HL-60/S4 (cell line): ENCODE measurements around the gene TMPRSS7.
"Not testable (repeated sequence)": the region's sequence is repeated elsewhere in the genome, so short reads cannot be mapped to it uniquely, and the experiment has no call there.

Experiments used
- in situ Hi-C: fragments of 300-500 bp; cut with MboI; formaldehyde crosslinking; loops from 2 replicates; pipeline ENCODE4 v1.14.3; 2022; ENCODE audit warnings: low sequenced_read_pairs

Gene TMPRSS7

DNA sequence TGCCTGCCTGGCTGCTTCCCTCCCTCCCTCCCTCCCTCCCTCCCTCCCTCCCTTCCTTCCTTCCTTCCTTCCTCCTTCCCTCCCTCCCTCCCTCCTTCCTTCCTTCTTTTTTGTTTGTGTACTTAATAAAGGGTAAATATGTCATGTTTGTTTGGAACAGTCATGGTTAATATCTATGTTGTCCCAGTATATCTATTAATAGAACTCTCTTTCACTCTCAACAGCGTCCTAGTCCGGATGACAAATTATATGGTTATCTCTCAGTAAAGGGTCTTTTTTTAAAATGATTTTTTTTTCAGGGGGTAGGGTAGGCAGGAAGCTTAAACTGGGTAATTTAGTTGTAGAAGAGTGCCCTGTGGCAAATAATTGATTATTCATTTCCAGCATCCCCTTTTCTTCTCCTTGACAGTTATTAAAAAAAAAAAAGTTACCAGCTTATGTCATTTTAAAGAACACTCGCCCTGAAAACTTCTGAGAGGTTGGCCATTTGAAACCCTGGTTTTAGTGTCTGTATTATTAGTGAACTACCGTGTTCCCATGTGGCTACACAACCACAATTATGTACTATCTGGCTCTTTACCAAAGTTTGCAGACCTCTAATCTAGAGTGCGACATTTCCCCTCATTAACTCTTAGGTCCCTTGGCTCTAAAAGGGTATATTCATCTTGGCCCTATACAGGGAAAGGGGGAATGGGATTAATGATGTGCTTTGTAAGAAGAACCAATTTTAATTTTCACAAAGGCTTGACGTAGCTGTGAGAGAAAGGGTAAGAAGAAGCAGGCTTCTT is 22.1 kb upstream of the TMPRSS7 start:
- in situ Hi-C loops, result no loop called here

DNA sequence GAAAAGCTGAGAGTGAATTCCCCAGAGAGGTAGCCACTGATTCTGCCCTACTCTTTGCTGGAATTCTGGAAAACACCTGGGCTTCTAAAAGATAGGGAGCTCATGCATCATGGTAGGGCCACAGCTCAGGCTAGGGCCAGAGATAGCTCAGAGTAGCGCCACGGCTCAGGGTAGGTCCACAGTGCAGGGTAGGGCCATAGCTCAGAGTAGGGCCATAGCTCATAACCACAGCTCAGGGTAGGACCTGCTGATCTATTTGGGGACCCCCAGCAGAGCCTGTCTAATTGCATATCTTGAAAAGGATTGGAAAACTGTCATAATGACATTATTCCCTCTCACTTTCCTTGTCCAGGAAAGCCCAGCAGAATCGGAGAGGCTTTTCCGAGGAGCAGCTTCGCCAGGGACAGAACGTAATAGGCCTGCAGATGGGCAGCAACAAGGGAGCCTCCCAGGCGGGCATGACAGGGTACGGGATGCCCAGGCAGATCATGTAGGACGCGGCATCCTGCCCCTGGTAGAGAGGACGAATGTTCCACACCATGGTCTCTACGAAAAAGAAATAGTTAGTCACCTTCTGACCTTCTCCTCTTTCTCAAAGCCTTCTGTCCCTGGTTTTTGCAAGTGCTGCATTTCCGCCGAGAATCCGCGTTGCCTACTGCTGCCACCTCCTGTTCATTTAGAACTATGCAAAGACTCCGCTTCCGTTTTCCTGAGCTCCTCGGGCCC is 21.3 kb upstream of the TMPRSS7 start:
- in situ Hi-C loops, result no loop called here

DNA sequence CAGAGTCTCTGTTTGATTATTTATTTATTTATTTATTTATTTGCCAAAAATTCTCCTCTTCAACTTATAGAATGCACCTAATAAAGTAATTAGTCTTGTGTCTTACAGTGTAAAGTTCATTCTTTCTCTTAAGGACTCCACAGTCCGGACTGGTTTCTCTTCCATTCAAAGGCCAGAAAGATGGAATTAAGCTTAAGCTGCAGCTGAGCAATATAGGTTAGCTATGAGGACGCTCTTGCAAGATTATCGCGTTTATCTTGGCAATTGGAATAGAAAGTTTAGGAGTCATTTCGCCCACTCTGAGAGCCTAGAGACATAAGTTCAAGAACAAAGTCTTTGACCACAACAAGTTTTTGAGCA is 20.8 kb upstream of the TMPRSS7 start:
- in situ Hi-C loops, result no loop called here

DNA sequence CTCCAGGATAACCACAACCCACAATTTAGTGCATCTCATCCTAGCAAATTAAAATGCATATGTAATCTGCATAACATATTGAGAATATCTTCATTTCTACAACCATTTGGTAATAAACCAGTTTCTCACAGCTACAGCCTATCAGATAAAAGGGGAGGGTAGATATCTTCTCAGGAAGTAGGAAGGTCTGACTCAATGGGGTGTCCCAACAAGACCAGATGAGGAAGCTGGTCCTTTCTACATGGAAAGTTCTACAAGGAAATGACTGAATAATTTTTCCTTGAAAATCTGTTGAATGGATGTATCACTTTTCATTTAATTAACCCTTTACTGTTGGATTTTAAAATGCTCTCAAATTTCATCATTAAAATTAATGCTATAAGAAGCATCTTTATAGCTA is 17.4 kb upstream of the TMPRSS7 start:
- in situ Hi-C loops, result no loop called here

DNA sequence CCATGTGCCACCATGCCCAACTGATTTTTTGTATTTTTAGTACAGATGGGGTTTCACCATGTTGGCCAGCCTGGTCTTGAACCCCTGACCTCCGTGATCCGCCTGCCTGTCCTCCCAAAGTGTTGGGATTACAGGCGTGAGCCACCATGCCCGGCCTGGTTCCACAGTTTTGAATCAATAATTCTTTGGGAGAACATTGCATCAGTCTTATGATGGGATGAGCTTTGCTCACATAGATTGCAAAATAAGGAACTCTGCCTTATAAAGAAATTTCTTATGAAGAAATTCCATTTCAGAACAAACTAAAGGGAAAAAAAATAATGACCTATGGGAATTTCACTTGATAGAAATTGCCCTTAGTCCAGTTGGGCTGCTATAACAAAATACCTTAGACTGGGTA is 15.8 kb upstream of the TMPRSS7 start:
- in situ Hi-C loops, result no loop called here

DNA sequence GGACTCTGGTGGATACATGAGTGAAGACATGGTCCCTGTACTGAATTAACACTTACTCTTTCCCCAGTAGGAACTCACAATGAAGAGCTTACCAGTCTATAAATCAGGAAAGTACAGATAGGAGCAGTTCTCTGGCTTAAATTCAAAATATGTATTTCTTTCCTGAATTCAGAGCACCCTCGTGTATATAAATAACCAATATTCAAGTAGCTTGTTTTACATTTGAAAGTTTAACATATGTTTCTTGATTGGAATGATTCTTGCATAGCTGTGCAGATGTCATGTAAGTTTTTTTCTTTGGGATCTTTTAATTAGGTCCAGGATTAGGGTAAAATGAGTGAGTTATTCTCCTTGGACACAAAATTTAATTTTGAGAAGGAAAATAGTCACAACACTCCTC is 14.8 kb upstream of the TMPRSS7 start:
- in situ Hi-C loops, result no loop called here

DNA sequence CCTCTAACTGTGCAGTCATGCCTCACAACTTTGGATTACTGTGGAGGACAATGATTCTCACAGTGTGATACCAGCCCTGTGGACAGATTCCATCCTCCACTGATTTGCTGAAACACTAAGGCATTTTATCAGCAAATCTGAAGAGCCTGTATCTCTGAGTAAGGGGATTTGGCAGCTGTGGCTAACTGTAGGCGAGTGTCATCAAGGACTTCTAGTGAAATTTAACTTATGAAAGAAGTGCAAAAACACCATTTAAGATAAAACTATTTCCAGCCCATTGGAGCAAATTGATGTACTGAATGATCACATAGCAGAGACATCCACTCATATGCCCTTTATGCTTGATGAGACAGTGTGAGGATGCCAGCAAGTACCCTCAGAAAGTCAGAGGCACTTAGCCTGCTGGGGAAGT is 13.9 kb upstream of the TMPRSS7 start:
- in situ Hi-C loops, result no loop called here

DNA sequence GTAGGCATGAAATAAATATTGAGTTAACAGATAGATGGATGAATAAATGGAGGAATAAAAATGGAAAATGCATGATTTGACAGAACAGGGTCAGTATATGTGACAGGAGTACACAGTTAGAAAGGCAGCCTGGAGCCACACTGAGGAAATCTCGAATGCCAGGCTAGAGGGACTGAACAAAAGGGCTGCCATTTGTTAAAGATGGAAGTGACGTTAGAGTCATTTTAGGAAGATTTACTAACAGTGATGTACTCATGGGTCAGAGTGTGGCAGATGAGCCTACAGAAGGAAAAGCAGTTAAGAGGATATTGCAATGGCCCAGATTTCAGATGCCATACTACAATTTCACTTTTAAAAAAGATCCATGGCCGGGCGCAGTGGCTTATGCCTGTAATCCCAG is 7.4 kb upstream of the TMPRSS7 start:
- in situ Hi-C loops, result no loop called here

DNA sequence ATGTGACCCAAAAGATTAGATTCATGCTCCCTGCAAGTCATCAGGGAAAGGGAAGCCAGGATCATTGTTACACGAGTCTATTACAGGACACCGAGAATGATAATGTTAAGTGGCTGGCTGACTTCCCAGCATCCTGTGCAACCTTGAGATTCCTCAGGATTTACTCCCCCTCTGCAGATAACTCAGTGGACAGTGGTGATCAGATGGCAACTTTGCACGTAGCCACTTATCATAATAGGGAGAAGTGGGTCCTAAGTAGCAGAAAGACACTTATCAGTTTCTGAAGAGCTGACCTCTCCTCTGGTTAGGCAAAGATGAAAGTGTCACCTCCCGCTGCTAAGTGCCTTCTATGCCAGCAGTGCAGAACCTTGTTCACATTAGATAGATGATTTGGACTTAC is 6.7 kb upstream of the TMPRSS7 start:
- in situ Hi-C loops, result no loop called here

DNA sequence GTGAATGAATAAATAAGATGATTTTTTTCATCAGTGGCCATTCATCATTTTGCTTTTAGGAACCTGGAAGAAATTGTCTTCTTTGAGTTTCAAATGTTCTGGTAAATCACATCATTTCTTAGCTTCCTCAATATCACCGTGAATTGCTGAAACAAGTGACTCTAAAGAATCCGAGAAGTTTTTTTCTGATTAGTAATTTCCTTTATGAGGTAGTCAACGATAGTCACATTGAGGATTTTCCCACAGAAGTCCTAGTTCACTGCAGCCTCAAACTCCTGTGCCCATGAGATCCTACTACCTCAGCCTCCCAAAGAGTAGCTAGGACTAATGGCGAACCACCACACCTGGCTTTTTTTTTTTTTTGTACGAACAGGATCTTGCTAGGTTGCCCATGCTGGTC is 3.6 kb upstream of the TMPRSS7 start:
- in situ Hi-C loops, result no loop called here

DNA sequence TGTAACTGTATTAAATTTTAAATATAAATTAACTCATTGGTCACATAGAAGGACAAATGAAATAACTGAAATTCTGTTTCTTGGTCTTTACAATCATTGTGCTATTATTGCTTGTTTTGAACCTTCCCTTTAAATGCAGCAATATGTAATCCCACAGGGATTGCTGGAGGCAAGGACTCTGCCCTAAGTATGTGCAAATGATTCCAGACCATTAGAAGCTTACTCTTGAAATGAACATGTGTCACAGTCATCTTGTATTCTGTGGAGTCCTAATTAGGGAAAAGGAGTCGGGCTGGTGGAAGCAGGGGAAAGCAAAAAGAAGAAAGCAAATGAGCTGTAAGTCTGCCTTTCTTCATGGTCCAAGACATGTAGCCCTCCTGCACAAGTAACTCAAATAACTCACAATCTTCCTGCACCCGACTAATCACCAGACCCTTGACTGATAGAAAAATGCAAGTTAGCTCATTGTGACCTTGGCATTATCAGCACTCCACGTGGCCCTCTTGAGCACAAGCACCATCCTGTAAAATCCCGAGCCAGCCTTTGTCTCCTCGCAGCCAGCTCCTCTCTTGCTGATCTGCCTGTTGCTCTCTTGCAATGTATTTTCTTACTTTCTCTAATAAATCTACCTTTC is 2.3 kb upstream of the TMPRSS7 start:
- in situ Hi-C loops, result no loop called here

DNA sequence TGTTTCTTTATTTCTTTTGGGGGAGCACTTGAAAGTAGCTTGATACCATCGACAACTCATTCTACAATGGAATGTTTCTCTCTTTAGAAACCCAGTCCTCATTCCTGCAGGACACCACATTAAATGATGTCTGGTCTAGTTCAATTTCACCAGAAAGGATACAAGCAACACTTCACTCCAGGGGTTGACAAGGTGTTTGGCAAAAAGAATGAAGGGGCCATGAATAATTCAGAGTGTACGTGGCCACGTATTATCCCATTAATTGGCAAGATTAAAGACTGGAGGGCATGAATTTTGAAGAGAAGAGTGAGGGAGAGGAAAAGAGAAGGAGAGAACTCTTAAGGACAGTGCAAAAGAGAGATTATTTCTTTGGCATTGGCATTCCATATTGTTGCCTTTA is 705 bp downstream of the TMPRSS7 start:
- in situ Hi-C loops, result no loop called here

DNA sequence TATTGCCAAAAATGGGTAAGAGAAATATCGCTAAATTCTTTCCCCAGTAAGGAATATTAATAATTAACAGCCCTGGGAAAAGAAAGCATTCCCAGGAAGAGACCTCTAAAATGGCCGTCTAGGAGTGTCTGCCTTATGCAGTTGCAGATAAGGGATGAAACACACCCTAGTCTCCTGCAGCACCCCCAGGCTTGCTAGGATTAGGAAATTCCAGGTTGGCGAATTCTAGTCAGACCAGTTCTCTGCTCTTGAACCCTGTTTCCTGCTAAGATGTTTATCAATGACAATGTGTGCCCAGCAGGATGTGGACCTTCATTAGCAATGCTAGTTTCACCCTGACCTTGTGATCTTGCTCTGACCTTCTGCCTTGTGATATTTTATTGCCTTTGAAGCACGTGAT is 2.7 kb downstream of the TMPRSS7 start:
- in situ Hi-C loops, result not testable (repeated sequence)

DNA sequence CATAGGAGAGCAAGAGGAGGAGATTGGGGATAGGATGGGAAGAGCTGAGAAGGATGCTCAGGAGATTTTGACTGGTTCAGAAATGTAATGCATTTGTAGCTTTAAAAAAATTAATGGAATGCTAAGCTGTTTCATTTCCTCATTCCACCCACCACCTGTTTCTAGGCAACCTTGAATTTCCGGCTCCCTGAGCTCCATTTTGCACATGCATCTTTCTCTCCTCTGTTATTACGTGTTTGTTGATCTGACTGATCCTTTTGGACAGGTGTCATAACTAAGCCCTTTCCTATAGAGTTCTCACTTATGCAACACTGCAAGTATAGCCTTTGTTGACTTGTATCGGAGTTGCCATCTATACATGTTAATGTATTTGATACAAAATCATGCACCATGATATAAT is 4.3 kb downstream of the TMPRSS7 start:
- in situ Hi-C loops, result no loop called here

DNA sequence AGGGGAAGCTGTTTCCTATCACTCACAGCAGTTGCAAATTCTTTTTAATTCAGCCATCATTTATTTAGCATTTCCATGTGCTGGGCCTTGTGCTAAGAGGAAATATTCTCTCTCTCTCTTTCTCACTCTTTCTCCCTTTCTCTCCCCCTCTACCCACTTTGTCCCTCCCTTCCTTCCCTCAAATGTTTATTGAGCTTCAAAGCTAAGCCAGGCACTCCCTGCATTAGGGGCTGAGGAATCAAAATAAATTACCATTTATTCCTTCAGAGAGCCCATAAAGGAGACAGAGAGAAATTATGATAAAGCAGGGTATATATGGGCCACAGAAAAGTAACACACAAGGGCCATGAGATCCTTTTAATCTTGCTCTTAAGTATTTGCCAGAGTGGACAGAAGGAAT is 6.8 kb downstream of the TMPRSS7 start:
- in situ Hi-C loops, result no loop called here

DNA sequence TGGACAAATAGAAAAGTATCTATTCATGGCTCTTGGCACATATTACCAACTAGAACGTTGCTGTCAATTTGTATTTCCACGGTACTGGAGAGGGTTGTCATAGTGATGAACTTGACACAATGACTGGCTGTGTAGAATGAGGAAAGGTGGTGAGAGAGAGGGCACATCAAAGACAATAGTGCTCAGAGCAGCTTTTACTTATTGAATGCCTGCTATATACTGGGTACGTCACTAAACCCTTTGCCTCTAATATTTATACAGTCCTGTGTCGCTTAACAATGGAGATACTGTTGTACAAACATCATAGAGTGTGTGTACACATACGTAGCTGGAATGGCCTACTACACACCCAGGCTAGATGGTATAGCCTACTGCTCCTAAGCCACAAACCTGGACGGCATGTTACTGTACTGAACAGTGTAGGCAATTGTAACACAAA is 8.3 kb downstream of the TMPRSS7 start:
- in situ Hi-C loops, result no loop called here

DNA sequence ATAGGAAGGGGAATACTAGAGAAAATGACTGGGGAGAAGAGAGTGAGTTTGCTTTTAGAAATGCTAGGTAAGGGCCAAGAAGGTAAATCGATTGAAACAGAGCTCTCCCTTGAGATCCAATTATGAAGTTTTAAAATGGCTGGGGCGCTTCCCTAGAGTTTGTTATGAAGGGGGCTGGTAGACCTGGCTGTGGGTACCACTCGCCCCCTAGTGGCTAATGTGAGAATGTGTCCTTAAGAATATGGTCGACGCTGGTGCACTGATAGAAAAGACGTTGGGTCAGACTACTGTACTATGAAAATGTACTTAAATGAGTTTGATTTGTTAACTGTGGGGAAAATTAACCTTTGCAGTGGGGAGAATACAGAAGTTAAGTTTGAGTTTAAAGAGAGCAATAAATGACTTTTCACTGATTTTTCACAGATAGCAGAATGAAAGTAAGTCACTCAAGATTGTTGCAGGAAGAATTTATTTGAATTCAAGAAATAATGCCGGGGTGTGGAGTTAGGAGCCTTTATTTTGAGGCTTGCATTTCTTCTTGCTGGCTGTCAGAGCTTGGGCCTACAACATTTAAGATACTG is 9.2 kb downstream of the TMPRSS7 start:
- in situ Hi-C loops, result no loop called here

DNA sequence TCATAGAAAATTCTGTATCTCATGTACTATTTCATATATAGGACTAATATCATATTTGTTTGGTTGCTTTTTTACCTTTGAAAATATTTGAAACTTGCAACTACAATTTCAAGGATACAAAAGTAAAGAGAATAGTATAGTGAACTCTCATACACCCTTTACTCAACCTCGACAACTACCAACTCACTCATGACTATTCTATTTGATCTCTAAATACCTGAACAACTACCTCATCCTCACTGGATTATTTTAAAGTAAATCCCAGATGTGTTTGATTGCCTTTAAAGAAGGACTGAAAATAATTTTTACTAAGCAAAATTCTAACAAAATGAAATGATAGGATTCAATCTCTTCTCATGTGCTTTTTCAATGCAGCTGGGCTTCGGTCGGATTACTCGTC is 12.1 kb downstream of the TMPRSS7 start:
- in situ Hi-C loops, result no loop called here

DNA sequence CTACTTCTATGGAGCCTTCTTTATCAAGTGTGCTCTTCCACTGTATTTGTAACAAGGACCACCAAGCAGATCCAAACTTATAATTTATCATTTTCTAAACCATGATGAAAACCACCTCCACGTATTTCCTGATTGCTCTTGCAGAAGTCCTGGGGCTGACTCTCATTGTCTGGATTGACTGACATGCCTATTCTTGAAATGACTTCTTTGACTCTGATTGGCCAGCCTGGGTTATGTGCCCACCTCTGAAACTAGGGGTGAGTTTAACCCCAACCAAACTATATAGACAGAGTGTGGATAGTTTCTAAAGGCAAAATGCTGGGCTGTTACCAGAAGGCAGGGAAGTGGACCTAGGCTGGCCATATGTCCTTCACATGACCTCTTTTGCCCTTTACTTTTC is 12.7 kb downstream of the TMPRSS7 start:
- in situ Hi-C loops, result no loop called here

DNA sequence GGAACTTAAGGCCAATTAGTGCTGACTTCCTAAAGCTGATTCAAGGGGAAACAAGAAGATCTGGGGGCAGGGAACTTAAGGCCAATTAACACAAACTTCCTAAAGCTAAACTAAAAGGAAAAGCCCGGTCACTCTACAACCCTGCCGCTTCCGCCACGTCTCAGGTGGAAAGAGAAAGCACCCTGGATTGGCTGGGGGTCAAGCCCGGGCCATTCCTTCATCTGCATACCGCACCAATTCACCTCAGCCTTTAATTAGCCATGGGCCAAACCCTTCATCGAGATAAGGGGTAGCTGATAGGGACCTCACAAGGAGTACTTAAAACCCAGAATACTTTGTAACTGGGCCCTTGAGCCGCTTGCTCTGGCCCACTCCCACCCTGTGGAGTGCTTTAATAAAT is 14.4 kb downstream of the TMPRSS7 start:
- in situ Hi-C loops, result no loop called here

DNA sequence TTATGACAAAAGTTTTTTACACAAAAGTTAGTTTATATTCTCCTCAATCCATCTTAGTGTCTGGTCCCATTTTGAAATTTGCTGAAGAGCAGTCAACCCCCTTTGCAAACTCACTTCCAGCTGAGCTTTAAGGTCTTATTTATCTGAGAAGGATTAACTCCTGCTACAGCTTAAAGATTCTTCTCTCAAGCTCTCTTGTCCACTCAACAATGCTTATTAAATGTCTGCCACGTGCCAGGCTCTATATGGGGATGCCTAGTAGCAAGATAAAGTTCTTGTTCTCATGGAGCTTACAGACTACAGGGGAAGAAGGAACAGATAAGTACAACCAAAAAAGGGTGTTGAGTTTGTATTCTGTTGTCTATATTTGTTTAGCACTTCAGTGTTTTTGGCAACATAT is 18.7 kb downstream of the TMPRSS7 start:
- in situ Hi-C loops, result no loop called here

DNA sequence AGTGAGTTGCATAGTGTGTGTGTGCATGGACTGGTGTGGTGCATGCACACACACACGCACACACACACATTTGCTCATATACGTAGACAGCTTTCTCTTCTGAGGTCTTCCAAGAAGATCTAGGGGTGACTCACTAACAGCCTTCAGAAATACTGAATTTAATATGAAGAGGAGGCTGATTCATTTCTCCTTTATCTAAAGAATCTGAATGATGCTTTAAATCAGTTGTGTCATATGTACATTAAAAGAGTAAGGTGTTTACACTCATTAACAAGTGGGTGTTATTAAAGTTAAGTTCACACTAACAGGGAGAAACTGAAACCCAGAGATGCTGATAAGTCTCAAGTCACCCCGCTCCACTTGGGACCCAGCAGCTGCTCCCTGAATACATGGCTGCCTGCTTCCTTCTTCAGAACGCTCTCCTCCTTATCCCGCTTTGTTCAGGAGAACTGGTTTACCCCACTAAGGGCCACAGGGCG is 22.0 kb downstream of the TMPRSS7 start:
- in situ Hi-C loops, result no loop called here
